Endothelial cell (in vitro differentiated cells): ENCODE results near the gene UBIAD1. TPM values are rescaled to one million over a fixed set of nuclear protein-coding genes. Genes with fewer than 3 reads are reported as not detected.
"Not testable (repeated sequence)": the region's sequence is repeated elsewhere in the genome, so short reads cannot be mapped to it uniquely, and the experiment has no call there.

Experiments
- DNase-seq: peaks from one replicate; pipeline ENCODE4 v3.0.0; 2021; ENCODE audit warnings: low spot score
- H3K27ac Mint-ChIP-seq: one replicate; pipeline ENCODE4 v1.8.0; 2021; ENCODE audit warnings: mixed read lengths, inconsistent platforms; ENCODE audit not compliant: unreplicated experiment
- H3K27me3 Mint-ChIP-seq: one replicate; pipeline ENCODE4 v1.8.0; 2021; ENCODE audit warnings: mild to moderate bottlenecking, moderate library complexity, mixed read lengths, inconsistent platforms; ENCODE audit not compliant: unreplicated experiment
- H3K36me3 Mint-ChIP-seq: one replicate; pipeline ENCODE4 v1.8.0; 2021; ENCODE audit warnings: mild to moderate bottlenecking, low read depth, mixed read lengths, inconsistent platforms; ENCODE audit not compliant: unreplicated experiment
- H3K4me1 Mint-ChIP-seq: one replicate; pipeline ENCODE4 v1.8.0; 2021; ENCODE audit warnings: mild to moderate bottlenecking, mixed read lengths, inconsistent platforms; ENCODE audit not compliant: unreplicated experiment
- H3K4me3 Mint-ChIP-seq: one replicate; pipeline ENCODE4 v1.8.0; 2021; ENCODE audit warnings: mild to moderate bottlenecking, mixed read lengths, inconsistent platforms; ENCODE audit not compliant: unreplicated experiment
- H3K9me3 Mint-ChIP-seq: one replicate; pipeline ENCODE4 v1.8.0; 2021; ENCODE audit warnings: mixed read lengths, inconsistent platforms; ENCODE audit not compliant: unreplicated experiment
- total RNA-seq: library from RNA; stranded (reverse); fragmentation: NEBNext Ultra II Directional; extraction: Animal tissue kit (Norgen Biotek cat#: 25700); gene quantifications from one replicate; pipeline ENCODE4 v1.2.1, GENCODE V29; 2021; ENCODE audit not compliant: unreplicated experiment
- TF ChIP-seq, protein P1 (sequence below): fragments of 200-600 bp; sonication (generic); IDR thresholded peaks from one replicate; pipeline ENCODE4 v1.5.0; 2021; ENCODE audit warnings: antibody characterized with exemption; ENCODE audit not compliant: unreplicated experiment

Gene UBIAD1
- total RNA-seq, 1 donor from 2014 or later: 16.5 TPM

DNA sequence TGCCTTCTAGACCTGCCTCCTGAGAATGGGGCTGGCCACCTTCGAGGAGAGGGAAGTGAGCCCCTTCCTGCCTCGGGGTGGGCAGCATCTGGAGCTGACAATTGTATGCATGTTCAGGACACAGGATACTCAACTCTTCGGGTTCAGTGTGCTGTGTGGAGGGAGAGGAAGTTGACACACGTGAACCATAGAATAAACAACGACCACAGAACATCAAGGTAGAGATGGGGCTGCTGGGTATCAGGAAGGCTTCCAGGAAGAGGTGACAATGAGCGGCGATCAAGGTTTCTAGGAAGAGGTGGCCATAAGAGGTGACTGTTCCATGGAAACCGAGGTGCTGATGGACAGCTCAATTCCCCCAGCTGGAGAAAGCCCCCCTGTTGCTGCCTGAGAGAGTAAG lies 22.0 kb downstream of the UBIAD1 start:
- H3K27ac Mint-ChIP-seq: no peak overlapping the region
- peaks cover 12% of the 10 kb centered on the region for H3K4me1 Mint-ChIP-seq
- no peaks in the 10 kb centered on the region for H3K9me3 Mint-ChIP-seq
- TF ChIP-seq, protein P1, sequence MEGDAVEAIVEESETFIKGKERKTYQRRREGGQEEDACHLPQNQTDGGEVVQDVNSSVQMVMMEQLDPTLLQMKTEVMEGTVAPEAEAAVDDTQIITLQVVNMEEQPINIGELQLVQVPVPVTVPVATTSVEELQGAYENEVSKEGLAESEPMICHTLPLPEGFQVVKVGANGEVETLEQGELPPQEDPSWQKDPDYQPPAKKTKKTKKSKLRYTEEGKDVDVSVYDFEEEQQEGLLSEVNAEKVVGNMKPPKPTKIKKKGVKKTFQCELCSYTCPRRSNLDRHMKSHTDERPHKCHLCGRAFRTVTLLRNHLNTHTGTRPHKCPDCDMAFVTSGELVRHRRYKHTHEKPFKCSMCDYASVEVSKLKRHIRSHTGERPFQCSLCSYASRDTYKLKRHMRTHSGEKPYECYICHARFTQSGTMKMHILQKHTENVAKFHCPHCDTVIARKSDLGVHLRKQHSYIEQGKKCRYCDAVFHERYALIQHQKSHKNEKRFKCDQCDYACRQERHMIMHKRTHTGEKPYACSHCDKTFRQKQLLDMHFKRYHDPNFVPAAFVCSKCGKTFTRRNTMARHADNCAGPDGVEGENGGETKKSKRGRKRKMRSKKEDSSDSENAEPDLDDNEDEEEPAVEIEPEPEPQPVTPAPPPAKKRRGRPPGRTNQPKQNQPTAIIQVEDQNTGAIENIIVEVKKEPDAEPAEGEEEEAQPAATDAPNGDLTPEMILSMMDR: no peak
- H3K36me3 Mint-ChIP-seq: peaks cover 11% of the 10 kb centered on the region
- no peaks in the 10 kb centered on the region for H3K27me3 Mint-ChIP-seq
- DNase-seq: no peak
- no peak overlapping the region for H3K4me3 Mint-ChIP-seq

DNA sequence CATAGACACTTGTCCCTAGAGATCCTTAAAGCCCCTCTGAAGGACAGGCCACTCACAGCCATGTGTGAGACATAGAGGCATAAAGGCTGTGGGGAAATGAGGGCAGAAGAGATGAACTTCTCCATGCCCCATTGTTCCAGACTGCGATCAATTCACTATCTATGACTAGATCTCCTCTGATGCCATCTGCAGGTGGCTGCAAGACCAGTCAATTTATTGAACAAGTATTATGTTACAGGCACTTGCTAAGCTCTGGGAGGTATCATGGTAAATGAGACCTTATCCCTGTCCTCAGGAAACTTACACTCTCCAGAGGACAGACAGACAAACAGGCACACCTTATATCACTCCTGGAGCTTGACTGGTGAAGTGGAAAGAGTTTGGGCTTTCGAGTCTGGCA lies 22.9 kb downstream of the UBIAD1 start:
- H3K4me3 Mint-ChIP-seq: no peak overlapping the region
- TF ChIP-seq, protein P1: no peak
- H3K4me1 Mint-ChIP-seq: peaks cover 12% of the 10 kb centered on the region
- DNase-seq: no peak
- no peak overlapping the region for H3K27ac Mint-ChIP-seq
- no peaks in the 10 kb centered on the region for H3K9me3 Mint-ChIP-seq
- H3K27me3 Mint-ChIP-seq: no peaks in the 10 kb centered on the region
- peaks cover 6% of the 10 kb centered on the region for H3K36me3 Mint-ChIP-seq

DNA sequence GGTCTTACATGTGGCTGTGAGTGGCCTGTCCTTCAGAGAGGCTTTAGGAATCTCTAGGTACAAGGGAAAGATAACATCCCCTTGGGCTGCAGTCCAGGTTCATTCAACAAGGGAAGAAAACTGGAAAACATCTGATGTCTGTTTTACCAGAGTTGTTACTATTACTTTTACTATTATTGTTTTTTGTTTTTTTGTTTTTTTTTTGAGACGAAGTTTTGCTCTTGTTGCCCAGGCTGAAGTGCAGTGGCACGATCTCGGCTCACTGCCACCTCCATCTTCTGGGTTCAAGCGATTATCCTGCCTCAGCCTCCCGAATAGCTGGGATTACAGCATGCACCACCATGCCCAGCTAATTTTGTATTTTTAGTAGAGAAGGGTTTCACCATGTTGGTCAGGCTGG lies 24.8 kb downstream of the UBIAD1 start:
- not testable (repeated sequence) for H3K9me3 Mint-ChIP-seq, H3K27ac Mint-ChIP-seq

GRCh38 chr1:11298390-11299224 lies 25.6 kb downstream of the UBIAD1 start:
- Mint-ChIP-seq H3K4me3 (no peak overlapping the region), H3K4me1 (peaks cover 17% of the 10 kb centered on the region), H3K9me3 (no peaks in the 10 kb centered on the region), H3K27me3 (no peaks in the 10 kb centered on the region), H3K27ac (no peak overlapping the region), H3K36me3 (peaks cover 6% of the 10 kb centered on the region)
- DNase-seq: no peak
- TF ChIP-seq, protein P1: no peak

More for the DNA sequence above, 24.8 kb downstream of the UBIAD1 start:
- H3K4me3 Mint-ChIP-seq, H3K27me3 Mint-ChIP-seq, DNase-seq, H3K36me3 Mint-ChIP-seq: not testable (repeated sequence)
- peaks cover 17% of the 10 kb centered on the region for H3K4me1 Mint-ChIP-seq

DNA sequence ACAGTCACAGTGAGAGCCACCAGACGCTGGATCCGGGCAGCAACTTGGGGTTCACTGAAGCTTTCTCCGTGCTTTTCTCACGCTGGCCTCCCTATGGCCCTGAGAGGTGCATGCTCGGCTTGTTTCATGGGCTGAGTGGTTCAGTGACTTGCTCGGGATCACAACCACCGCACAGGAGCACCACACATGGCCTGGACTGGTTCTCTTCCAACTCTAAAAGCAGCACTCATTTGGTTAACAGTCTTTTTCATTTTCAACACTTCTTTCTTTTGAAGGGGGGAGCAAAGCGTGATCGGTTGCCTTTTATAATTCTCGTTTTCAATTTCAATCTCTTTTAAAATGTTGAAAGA lies 26.2 kb downstream of the UBIAD1 start:
- DNase-seq: no peak
- H3K9me3 Mint-ChIP-seq: no peaks in the 10 kb centered on the region
- peaks cover 6% of the 10 kb centered on the region for H3K36me3 Mint-ChIP-seq
- H3K4me1 Mint-ChIP-seq: peaks cover 17% of the 10 kb centered on the region
- peak overlapping the region; percentile 6 for H3K27ac Mint-ChIP-seq
- no peak overlapping the region for H3K4me3 Mint-ChIP-seq
- H3K27me3 Mint-ChIP-seq: no peaks in the 10 kb centered on the region
- TF ChIP-seq, protein P1: no peak
